Sigmoid colon (tissue), 7 donors: ENCODE results near the gene ITPRIP. TPM values are rescaled to one million over a fixed set of nuclear protein-coding genes. Genes with fewer than 3 reads are reported as not detected.

Experiments
- DNase-seq: peaks from one replicate; pipeline ENCODE4 v3.0.0-alpha.2; 2019
- H3K27ac ChIP-seq, 4 donors: fragments of 200-600 bp; sonication (generic); one replicate each; pipeline ENCODE4 v1.5.1; 2016 to 2019; ENCODE audit warnings: mild to moderate bottlenecking in 1 of 4
- H3K27me3 ChIP-seq, 3 donors: fragments of 200-600 bp; sonication (generic); one replicate each; pipeline ENCODE4 v1.5.1; 2019; ENCODE audit warnings: mild to moderate bottlenecking in 1 of 3
- H3K36me3 ChIP-seq, 4 donors: fragments of 200-600 bp; sonication (generic); one replicate each; pipeline ENCODE4 v1.5.1; 2016 to 2019
- H3K4me1 ChIP-seq, 4 donors: fragments of 200-600 bp; sonication (generic); one replicate each; pipeline ENCODE4 v1.5.1; 2017 to 2019
- H3K4me3 ChIP-seq, 4 donors: fragments of 200-600 bp; sonication (generic); one replicate each; pipeline ENCODE4 v1.5.1; 2017 to 2019; ENCODE audit warnings: mild to moderate bottlenecking in 2 of 4, moderate library complexity in 1 of 4
- H3K9me3 ChIP-seq, 4 donors: fragments of 200-600 bp in 3 of 4; sonication (generic) in 3 of 4; one replicate each; pipeline versions ENCODE4 v1.5.1 to v1.6.1; 2013 to 2019
- CTCF ChIP-seq, 4 experiments: fragments of 450-650 bp in 3 of 4; fragments of 200-600 bp in 1 of 4; IDR thresholded peaks; one replicate each; pipeline ENCODE4 v1.5.1; 2016 to 2019; ENCODE audit warnings: antibody characterized with exemption in 4 of 4, mild to moderate bottlenecking in 3 of 4, moderate library complexity in 2 of 4
- EP300 ChIP-seq, 4 donors: sonication (generic); formaldehyde crosslinking; IDR thresholded peaks; one replicate each; pipeline ENCODE4 v1.6.1; 2017; ENCODE audit warnings: antibody characterized with exemption in 4 of 4
- POLR2A ChIP-seq, 2 donors: fragments of 450-650 bp; IDR thresholded peaks; one replicate each; pipeline ENCODE4 v1.6.1; 2016; ENCODE audit warnings: antibody characterized with exemption in 2 of 2, mild to moderate bottlenecking in 2 of 2, moderate library complexity in 2 of 2
- POLR2AphosphoS5 ChIP-seq, 4 donors: sonication (generic); formaldehyde crosslinking; IDR thresholded peaks; one replicate each; pipeline ENCODE4 v1.6.1; 2017; ENCODE audit warnings: antibody characterized with exemption in 4 of 4
- WGBS, 2 donors: extraction: QIAGEN DNeasy Blood & Tissue Kit; methylation state at CpG; one replicate each; pipeline ENCODE4 v1.1.7; 2013; 5-methylcytosine and 5-hydroxymethylcytosine counted together
- intact Hi-C: fragments of 100-400 bp; cut with DNase I; formaldehyde crosslinking; loops from one replicate; pipeline ENCODE4 v1.15.1; 2023
- polyA plus RNA-seq, 3 donors: library from polyadenylated mRNA; stranded (reverse); fragments of 200-250 nt; gene quantifications; one replicate each; pipeline ENCODE4 v1.2.3, GENCODE V29; 2013
- total RNA-seq, 4 donors: library from RNA; depleted of rRNA; stranded (reverse); fragments of >200 nt; gene quantifications; one replicate each; pipeline ENCODE4 v1.1.0, GENCODE V29; 2016
- donor health status: healthy with polysubstance abuse.
- donor health status: Bipolar disorder and iron deficiency.
- donor health status: healthy.

Gene ITPRIP
- total and polyA plus RNA-seq, 7 donors, result 1.2 to 22.4 (median 11.4) TPM

GRCh38 chr10:104371753-104372152 lies 33.5 kb upstream of the ITPRIP start:
- H3K4me1 ChIP-seq, result no peaks in the 10 kb centered on the region
- intact Hi-C loops, result no loop called here
- H3K36me3 ChIP-seq, result no peaks in the 10 kb centered on the region
- TF ChIP-seq POLR2AphosphoS5 (IDR thresholded peaks at IDR 0.05) (no peak), POLR2A (IDR thresholded peaks at IDR 0.05) (no peak), CTCF (IDR thresholded peaks at IDR 0.05) (no peak), EP300 (IDR thresholded peaks at IDR 0.05) (no peak)
- H3K9me3 ChIP-seq, result peaks cover 0 to 8% (median 3%) of the 10 kb centered on the region in 4 donors
- H3K27me3 ChIP-seq, result no peaks in the 10 kb centered on the region
- DNase-seq, result no peak
- 90 to 91% methylated on average over 6 of the region's 6 CpGs for WGBS, 2 donors
- no peak overlapping the region for H3K27ac ChIP-seq
- H3K4me3 ChIP-seq, result no peak overlapping the region

- Histone ChIP-seq H3K27me3 (no peaks in the 10 kb centered on the region), H3K9me3 (peaks cover 0 to 8% (median 3%) of the 10 kb centered on the region in 4 donors), H3K4me3 (no peak overlapping the region), H3K36me3 (no peaks in the 10 kb centered on the region), H3K27ac (no peak overlapping the region), H3K4me1 (no peaks in the 10 kb centered on the region)
- TF ChIP-seq CTCF (IDR thresholded peaks at IDR 0.05), result no peak
- TF ChIP-seq EP300 (IDR thresholded peaks at IDR 0.05), result no peak
- TF ChIP-seq POLR2A (IDR thresholded peaks at IDR 0.05), result no peak
- TF ChIP-seq POLR2AphosphoS5 (IDR thresholded peaks at IDR 0.05), result no peak
- no peak for DNase-seq
- intact Hi-C loops, result no loop called here
- WGBS, 2 donors, result 35 to 49% methylated on average over 2 of the region's 2 CpGs
Observed at GRCh38 chr10:104368381-104368780, 30.1 kb upstream of the ITPRIP start.

- peaks cover 0 to 8% (median 3%) of the 10 kb centered on the region in 4 donors for H3K9me3 ChIP-seq
- WGBS, 2 donors, result 72 to 76% methylated on average over 8 of the region's 8 CpGs
- intact Hi-C loops, result no loop called here
- no peaks in the 10 kb centered on the region for H3K27me3 ChIP-seq
- H3K4me1 ChIP-seq, result no peaks in the 10 kb centered on the region
- DNase-seq, result no peak
- no peak overlapping the region for H3K27ac ChIP-seq
- no peak overlapping the region for H3K4me3 ChIP-seq
- H3K36me3 ChIP-seq, result no peaks in the 10 kb centered on the region
- TF ChIP-seq POLR2AphosphoS5 (IDR thresholded peaks at IDR 0.05), result no peak
- TF ChIP-seq CTCF (IDR thresholded peaks at IDR 0.05), result no peak
- no peak for TF ChIP-seq POLR2A (IDR thresholded peaks at IDR 0.05)
- no peak for TF ChIP-seq EP300 (IDR thresholded peaks at IDR 0.05)
Observed at GRCh38 chr10:104367904-104368303, 29.6 kb upstream of the ITPRIP start.

GRCh38 chr10:104359811-104360210 lies 21.5 kb upstream of the ITPRIP start:
- Histone ChIP-seq H3K27ac (no peak overlapping the region), H3K27me3 (no peaks in the 10 kb centered on the region), H3K36me3 (no peaks in the 10 kb centered on the region), H3K4me1 (no peaks in the 10 kb centered on the region), H3K4me3 (no peak overlapping the region), H3K9me3 (no peaks in the 10 kb centered on the region)
- 59 to 75% methylated on average over 2 of the region's 2 CpGs for WGBS, 2 donors
- intact Hi-C loops, result no loop called here
- TF ChIP-seq POLR2AphosphoS5 (IDR thresholded peaks at IDR 0.05), result no peak
- TF ChIP-seq EP300 (IDR thresholded peaks at IDR 0.05), result no peak
- TF ChIP-seq POLR2A (IDR thresholded peaks at IDR 0.05), result no peak
- TF ChIP-seq CTCF (IDR thresholded peaks at IDR 0.05), result no peak
- no peak for DNase-seq
